Activated CD8-positive, alpha-beta memory T cell treated with anti-CD3 and anti-CD28 coated beads for 36 hours (primary cell): ENCODE measurements around the gene GPRC5A. TPM values are rescaled to one million over a fixed set of nuclear protein-coding genes. Genes with fewer than 3 reads are reported as not detected.

Source experiments
- CTCF ChIA-PET: fragments of 350-600 bp; sonication (Branson Sonifier 250); formaldehyde crosslinking; loops from one replicate; lab custom pipeline; 2021; ENCODE audit warnings: antibody characterized with exemption; lab: Charles Lee
- POLR2A ChIA-PET: fragments of 350-600 bp; sonication (Branson Sonifier 250); formaldehyde crosslinking; loops from one replicate; lab custom pipeline; 2021; ENCODE audit warnings: antibody characterized with exemption; lab: Charles Lee
- total RNA-seq, 2 experiments: library from RNA; stranded (reverse); gene quantifications; one replicate each; pipeline ENCODE4 v1.2.3, GENCODE V29; 2021

Gene GPRC5A
- total RNA-seq, 2 experiments from 2014 or later: not detected

GRCh38 chr12:12958886-12959285, 67.5 kb downstream of the GPRC5A start:
- ChIA-PET POLR2A (no interaction called here), CTCF (no interaction called here)

- ChIA-PET CTCF (no interaction called here), POLR2A (no interaction called here)
These were observed 69.4 kb downstream of the GPRC5A start for GRCh38 chr12:12960639-12961209.

GRCh38 chr12:12964255-12964654, 72.9 kb downstream of the GPRC5A start:
- ChIA-PET CTCF (no interaction called here), POLR2A (no interaction called here)

- ChIA-PET CTCF (no interaction called here), POLR2A (no interaction called here)
These were observed 74.5 kb downstream of the GPRC5A start for GRCh38 chr12:12965836-12966235.

Other genes with a start within 250 kb of the GPRC5A start
- gene GPR19, start 195.4 kb upstream of the GPRC5A start, total RNA-seq: 10 to 100 TPM in 1 of 2 experiments, 1 to 10 TPM in 1; 10.0 to 10.6 TPM
- 10 to 100 TPM; 33.5 to 33.8 TPM for gene CDKN1B, start 174.2 kb upstream of the GPRC5A start, total RNA-seq
- gene APOLD1, start 105.9 kb upstream of the GPRC5A start, total RNA-seq: 1 to 10 TPM; 2.6 to 2.7 TPM
- gene DDX47, start 78.2 kb upstream of the GPRC5A start, total RNA-seq: 100 to 1,000 TPM; 101 to 103 TPM
- not detected for gene GPRC5D, start 60.6 kb downstream of the GPRC5A start, total RNA-seq
- gene HEBP1, start 108.7 kb downstream of the GPRC5A start, total RNA-seq: 10 to 100 TPM; 14.8 to 17.8 TPM
- 1 to 10 TPM; 8.1 to 8.9 TPM for gene FAM234B, start 152.8 kb downstream of the GPRC5A start, total RNA-seq
- gene GSG1, start 212.1 kb downstream of the GPRC5A start, total RNA-seq: not detected